SK-N-SH treated with all-trans-retinoic acid at 6 μM for 48 hours (cell line): ENCODE measurements around the gene PTPRT.

Experiments
- ATAC-seq: fragments of 200-7000 bp; cut with Tn5 transposase; 3 replicates; pipeline ENCODE4 v1.9.1; 2020; ENCODE audit warnings: mild to moderate bottlenecking, moderate library complexity
- ARNTL ChIP-seq: fragments of 450-650 bp; formaldehyde crosslinking; IDR thresholded peaks from 2 replicates; pipeline ENCODE4 v1.5.0; 2020; ENCODE audit warnings: low read depth, mild to moderate bottlenecking, moderate library complexity, borderline replicate concordance
- BACH2 ChIP-seq: fragments of 250-450 bp; sonication (Bioruptor Pico); IDR thresholded peaks from 2 replicates; pipeline ENCODE4 v1.9.0; 2021; ENCODE audit warnings: mild to moderate bottlenecking, borderline replicate concordance
- CREB5 ChIP-seq: fragments of 250-450 bp; sonication (Bioruptor Pico); IDR thresholded peaks from 2 replicates; pipeline ENCODE4 v1.5.1; 2020; ENCODE audit warnings: low read depth, mild to moderate bottlenecking, moderate library complexity
- CSDC2 ChIP-seq: fragments of 250-450 bp; sonication (Bioruptor Pico); IDR thresholded peaks from 2 replicates; pipeline ENCODE4 v1.5.0; 2020; ENCODE audit warnings: mild to moderate bottlenecking, moderate library complexity
- CSRNP3 ChIP-seq: fragments of 250-450 bp; sonication (Bioruptor Pico); IDR thresholded peaks from 2 replicates; pipeline ENCODE4 v1.5.1; 2021; ENCODE audit warnings: mild to moderate bottlenecking, moderate library complexity
- ESRRG ChIP-seq: fragments of 250-450 bp; sonication (Bioruptor Pico); IDR thresholded peaks from 2 replicates; pipeline ENCODE4 v1.6.1; 2021; ENCODE audit warnings: mild to moderate bottlenecking
- GLIS3 ChIP-seq: fragments of 250-450 bp; sonication (Bioruptor Pico); IDR thresholded peaks from 2 replicates; pipeline ENCODE4 v1.5.0; 2020; ENCODE audit warnings: mild to moderate bottlenecking, moderate library complexity
- ISL1 ChIP-seq: fragments of 250-450 bp; sonication (Bioruptor Pico); IDR thresholded peaks from 2 replicates; pipeline ENCODE4 v2.1.2; 2022; ENCODE audit warnings: mild to moderate bottlenecking, moderate library complexity
- OSR1 ChIP-seq: fragments of 250-450 bp; sonication (Bioruptor Pico); IDR thresholded peaks from 2 replicates; pipeline ENCODE4 v1.8.0; 2022; ENCODE audit warnings: moderate library complexity, mild to moderate bottlenecking, inconsistent platforms
- PATZ1 ChIP-seq: fragments of 250-450 bp; sonication (Bioruptor Pico); IDR thresholded peaks from 2 replicates; pipeline ENCODE4 v1.8.0; 2020; ENCODE audit warnings: mild to moderate bottlenecking, moderate library complexity, borderline replicate concordance
- POU6F1 ChIP-seq: fragments of 250-450 bp; sonication (Bioruptor Pico); IDR thresholded peaks from 2 replicates; pipeline ENCODE4 v1.8.0; 2021; ENCODE audit warnings: low read depth, mild to moderate bottlenecking, moderate library complexity, borderline replicate concordance
- PPARA ChIP-seq: fragments of 250-450 bp; sonication (Bioruptor Pico); IDR thresholded peaks from 2 replicates; pipeline ENCODE4 v1.5.0; 2020; ENCODE audit warnings: mild to moderate bottlenecking, borderline replicate concordance
- SNAI2 ChIP-seq: fragments of 250-450 bp; sonication (Bioruptor Pico); IDR thresholded peaks from 2 replicates; pipeline ENCODE4 v1.5.0; 2020; ENCODE audit warnings: mild to moderate bottlenecking, moderate library complexity
- TCF4 ChIP-seq: fragments of 250-450 bp; sonication (Bioruptor Pico); IDR thresholded peaks from 2 replicates; pipeline ENCODE4 v1.8.0; 2021; ENCODE audit warnings: mild to moderate bottlenecking, moderate library complexity, borderline replicate concordance
- TOX ChIP-seq: fragments of 250-450 bp; sonication (Bioruptor Pico); IDR thresholded peaks from 2 replicates; pipeline ENCODE4 v1.8.0; 2021; ENCODE audit warnings: mild to moderate bottlenecking, moderate library complexity, borderline replicate concordance
- TSHZ2 ChIP-seq: fragments of 250-450 bp; sonication (Bioruptor Pico); IDR thresholded peaks from 2 replicates; pipeline ENCODE4 v1.5.0; 2020; ENCODE audit warnings: mild to moderate bottlenecking, moderate library complexity
- ZFP3 ChIP-seq: fragments of 250-450 bp; sonication (Bioruptor Pico); IDR thresholded peaks from 2 replicates; pipeline ENCODE4 v1.5.0; 2020; ENCODE audit warnings: mild to moderate bottlenecking, moderate library complexity
- ZFP30 ChIP-seq: fragments of 450-650 bp; formaldehyde crosslinking; IDR thresholded peaks from 2 replicates; pipeline ENCODE4 v1.5.0; 2022; ENCODE audit warnings: mild to moderate bottlenecking, moderate library complexity
- ZNF565 ChIP-seq: fragments of 450-650 bp; formaldehyde crosslinking; conservative IDR thresholded peaks from 2 replicates; pipeline ENCODE4 v1.5.0; 2020; ENCODE audit warnings: low read depth, mild to moderate bottlenecking, moderate library complexity
- ZNF70 ChIP-seq: fragments of 450-650 bp; formaldehyde crosslinking; IDR thresholded peaks from 2 replicates; pipeline ENCODE4 v1.5.0; 2020; ENCODE audit warnings: mild to moderate bottlenecking, moderate library complexity

Gene PTPRT

GRCh38 chr20:42741906-42742305 is 447.8 kb downstream of the PTPRT start (continued):
- TF ChIP-seq CSRNP3: no peak
- TF ChIP-seq, all 23 proteins: peak for 0

GRCh38 chr20:42740226-42740870 is 449.4 kb downstream of the PTPRT start:
- ATAC-seq: no peak
- TF ChIP-seq ZNF70 (CRISPR knock-in tag): no peak
- TF ChIP-seq ARNTL (CRISPR knock-in tag): no peak
- no peak for TF ChIP-seq ZFP30 (CRISPR knock-in tag)
- TF ChIP-seq PPARA (CRISPR knock-in tag): no peak
- no peak for TF ChIP-seq CSDC2 (CRISPR knock-in tag)
- no peak for TF ChIP-seq ZNF565 (CRISPR knock-in tag)
- no peak for TF ChIP-seq PATZ1
- TF ChIP-seq BACH2: no peak
- no peak for TF ChIP-seq ISL1
- TF ChIP-seq TSHZ2: no peak
- no peak for TF ChIP-seq SNAI2 (CRISPR knock-in tag)
- TF ChIP-seq POU6F1 (CRISPR knock-in tag): no peak
- TF ChIP-seq TCF4: no peak

- TF ChIP-seq CREB5 (CRISPR knock-in tag) (no peak), ZFP30 (CRISPR knock-in tag) (no peak), CSDC2 (CRISPR knock-in tag) (no peak), ZNF70 (CRISPR knock-in tag) (no peak), ESRRG (CRISPR knock-in tag) (no peak), CSRNP3 (no peak), GLIS3 (CRISPR knock-in tag) (no peak), TOX (CRISPR knock-in tag) (no peak), ISL1 (no peak), OSR1 (CRISPR knock-in tag) (no peak), BACH2 (no peak), ZNF565 (CRISPR knock-in tag) (no peak), ZFP3 (CRISPR knock-in tag) (no peak), SNAI2 (CRISPR knock-in tag) (no peak)
- ATAC-seq: no peak
Observed at GRCh38 chr20:42739683-42740082, 450.0 kb downstream of the PTPRT start.
